Measurements from ENCODE around the gene APPBP2.

- TF ChIP-seq CTCF (IDR thresholded peaks at IDR 0.05 in 8 of 11, conservative IDR thresholded peaks at IDR 0.05 in 3 of 11) (no peak), POLR2A (IDR thresholded peaks at IDR 0.05) (no peak)
These were observed 129.6 kb downstream of the APPBP2 start for GRCh38 chr17:60396412-60396811.

All from spleen (tissue), 7 donors.